ENCODE data around the gene SNX33.

GRCh38 chr15:75606026-75606425 lies 41.7 kb upstream of the SNX33 start:
- TF ChIP-seq CTCF (IDR thresholded peaks at IDR 0.05) (no peak), POLR2A (IDR thresholded peaks at IDR 0.05; ENCODE audit: low read depth) (no peak), POLR2AphosphoS5 (IDR thresholded peaks at IDR 0.05) (no peak), EP300 (IDR thresholded peaks at IDR 0.05) (no peak)
